Measurements from ENCODE around the gene HOXC12.

Gene HOXC12

DNA sequence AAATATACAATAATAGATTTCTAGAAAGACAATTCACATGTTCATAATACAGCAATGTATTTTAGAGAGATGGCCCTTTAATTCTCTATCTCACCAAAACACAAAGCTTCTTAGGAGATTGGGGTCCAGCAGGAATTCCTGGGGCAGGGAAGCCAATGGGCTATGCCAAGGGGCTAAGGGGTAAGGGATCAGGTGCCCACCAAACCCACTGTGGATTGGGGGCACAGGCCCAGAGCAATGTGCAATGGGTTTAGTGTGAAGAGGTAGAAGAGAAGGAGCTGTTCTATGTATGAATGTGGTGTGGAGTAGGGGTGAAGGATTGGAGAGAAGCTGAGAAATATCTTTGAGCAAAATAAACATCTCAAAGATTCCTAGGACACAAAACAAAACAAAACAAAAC, 13.5 kb upstream of the HOXC12 start:
- no peak for FAIRE-seq

DNA sequence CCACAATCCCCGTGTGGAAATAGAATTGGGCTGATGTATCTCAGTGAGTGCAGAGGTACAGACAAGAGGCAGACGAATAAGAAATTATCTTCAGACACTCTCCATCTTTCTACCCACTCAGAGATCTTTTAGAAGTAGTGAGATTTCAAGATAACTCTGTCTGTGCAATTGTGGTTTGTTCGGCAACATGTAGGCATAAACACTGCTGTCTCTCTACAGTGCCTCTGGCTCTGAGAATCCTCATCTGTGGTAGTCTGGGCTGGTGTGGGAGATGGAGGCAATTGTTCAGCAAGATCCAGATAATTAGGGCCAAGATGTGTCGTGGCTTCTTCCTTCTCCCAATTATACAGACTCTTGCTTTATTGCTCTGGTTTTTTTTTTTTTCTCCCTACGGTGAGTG, 13.0 kb upstream of the HOXC12 start:
- FAIRE-seq, result no peak

GRCh38 chr12:53942467-53942997, 12.2 kb upstream of the HOXC12 start:
- no peak for FAIRE-seq

DNA sequence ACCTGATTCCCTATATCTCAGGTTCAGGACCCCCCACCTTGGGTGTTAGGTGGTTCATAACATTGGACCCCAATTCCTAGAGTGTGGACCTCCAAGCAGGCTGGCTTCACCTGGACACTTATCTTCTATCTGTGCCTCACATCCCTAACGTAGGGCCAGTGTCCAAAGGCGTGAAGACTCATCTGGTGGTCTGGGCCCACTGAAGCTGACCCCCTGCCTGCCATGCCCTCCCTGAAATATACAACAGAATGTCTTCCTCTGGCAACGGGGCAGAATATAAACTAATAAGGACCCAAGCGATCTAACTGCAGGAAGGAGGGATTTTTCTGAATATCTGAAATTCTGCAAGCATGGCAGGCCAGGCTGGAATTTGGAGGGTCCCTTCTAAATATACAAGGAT, 10.5 kb upstream of the HOXC12 start:
- no peak for FAIRE-seq

- FAIRE-seq, result no peak
These were observed 9.5 kb upstream of the HOXC12 start for GRCh38 chr12:53944907-53945847.

DNA sequence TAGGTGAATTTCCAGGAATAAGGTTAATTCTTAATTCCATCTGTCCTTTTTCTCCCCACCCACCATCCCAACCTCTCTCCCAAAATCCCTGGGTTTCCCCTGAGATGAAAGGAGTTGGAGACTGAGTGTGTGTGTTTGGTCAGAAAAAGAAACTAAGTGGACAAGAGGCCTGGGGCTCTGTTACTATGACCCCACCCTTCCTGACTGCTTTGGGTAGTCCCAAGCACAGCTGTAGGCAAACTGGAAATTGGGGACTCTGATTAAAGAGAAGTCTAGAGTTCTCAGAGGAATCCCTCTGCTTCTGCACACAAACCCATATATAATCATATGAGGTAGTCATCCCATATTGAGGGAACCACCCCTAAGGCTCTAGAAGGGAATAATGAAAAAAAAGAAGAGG, 7.0 kb upstream of the HOXC12 start:
- no peak for FAIRE-seq

DNA sequence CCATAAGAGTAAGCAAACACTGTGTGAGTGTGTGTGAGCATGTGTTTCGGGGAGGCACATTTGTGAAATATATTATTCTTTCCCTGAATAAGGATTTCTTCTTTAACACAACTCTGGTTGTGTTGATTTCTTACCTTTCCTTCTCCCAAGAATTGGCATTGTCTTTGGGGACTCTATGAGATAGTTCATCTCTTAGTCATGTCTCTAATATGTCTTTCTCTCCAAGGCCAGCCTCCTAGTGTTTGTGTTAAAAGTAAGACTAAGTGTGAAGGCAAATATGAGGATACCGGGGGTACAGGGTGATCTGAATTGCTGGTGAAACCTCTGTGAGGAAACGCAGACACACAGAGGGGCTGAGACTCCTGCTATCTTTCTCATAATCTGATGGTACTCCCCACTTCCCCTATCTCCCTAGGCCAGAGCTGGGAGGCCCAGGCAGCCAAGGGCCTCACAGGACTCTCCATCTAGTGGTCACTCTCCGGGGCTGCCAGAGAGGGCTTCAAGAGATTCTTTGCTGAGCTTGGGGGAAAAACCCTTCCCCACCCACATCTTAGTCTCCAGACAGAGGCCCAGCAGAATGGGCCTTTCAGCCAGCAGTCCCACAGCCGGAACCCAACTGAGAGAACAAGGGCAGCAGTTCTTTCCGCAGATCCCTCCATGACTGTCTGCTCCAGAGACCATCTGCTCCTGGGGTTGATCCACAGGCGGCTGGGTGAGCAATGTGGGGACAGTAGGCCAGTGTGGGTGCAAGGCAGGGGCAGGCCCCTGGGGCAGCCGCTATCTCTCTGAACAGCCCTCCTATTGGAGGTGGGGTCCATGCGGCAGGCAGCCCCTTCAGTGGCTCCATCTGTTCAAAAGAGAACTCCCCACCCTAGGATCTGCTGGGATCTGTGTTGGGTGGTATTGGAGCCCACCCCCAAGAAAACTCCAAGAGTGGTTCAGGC, 5.8 kb upstream of the HOXC12 start:
- FAIRE-seq, result no peak

- no peak for FAIRE-seq
These were observed 4.9 kb upstream of the HOXC12 start for GRCh38 chr12:53949631-53950436.

DNA sequence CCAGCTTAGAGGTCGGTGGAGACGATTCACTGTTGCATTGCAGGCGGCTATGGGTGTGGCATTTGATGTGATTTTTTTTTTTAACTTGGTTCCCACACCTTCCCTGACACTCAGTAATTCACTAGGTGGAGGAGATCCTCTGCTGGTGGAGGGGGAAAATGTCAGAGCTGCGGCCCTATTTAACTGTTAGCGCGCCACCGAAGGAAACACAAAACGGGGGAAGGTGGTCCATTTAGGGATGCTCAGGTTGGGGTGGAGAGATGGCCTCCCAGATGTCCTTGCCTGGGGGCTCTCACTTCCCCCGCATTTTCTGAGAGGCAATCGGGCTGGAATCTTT, 4.3 kb upstream of the HOXC12 start:
- no peak for FAIRE-seq

GRCh38 chr12:53950789-53951576, 3.7 kb upstream of the HOXC12 start:
- FAIRE-seq, result no peak

GRCh38 chr12:53951577-53952334, 2.9 kb upstream of the HOXC12 start:
- no peak for FAIRE-seq

DNA sequence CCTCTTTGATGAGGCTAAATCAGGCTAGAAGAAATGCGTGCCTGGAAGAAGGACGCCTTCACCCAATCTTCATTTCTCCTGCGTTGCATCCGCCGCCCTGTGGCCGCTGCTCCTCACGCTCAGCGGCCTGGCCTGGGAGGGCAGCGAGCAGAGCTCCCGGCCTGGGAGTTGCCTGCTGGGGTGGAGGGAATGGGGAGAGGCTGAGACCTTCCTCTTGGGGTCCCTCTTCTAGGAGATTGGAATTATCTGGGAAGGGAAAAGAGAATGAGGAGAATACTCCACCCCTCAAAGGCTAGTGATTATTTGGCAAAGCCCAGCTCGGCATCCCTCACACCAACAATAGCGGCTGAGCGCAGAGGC, 2.4 kb upstream of the HOXC12 start:
- no peak for FAIRE-seq

DNA sequence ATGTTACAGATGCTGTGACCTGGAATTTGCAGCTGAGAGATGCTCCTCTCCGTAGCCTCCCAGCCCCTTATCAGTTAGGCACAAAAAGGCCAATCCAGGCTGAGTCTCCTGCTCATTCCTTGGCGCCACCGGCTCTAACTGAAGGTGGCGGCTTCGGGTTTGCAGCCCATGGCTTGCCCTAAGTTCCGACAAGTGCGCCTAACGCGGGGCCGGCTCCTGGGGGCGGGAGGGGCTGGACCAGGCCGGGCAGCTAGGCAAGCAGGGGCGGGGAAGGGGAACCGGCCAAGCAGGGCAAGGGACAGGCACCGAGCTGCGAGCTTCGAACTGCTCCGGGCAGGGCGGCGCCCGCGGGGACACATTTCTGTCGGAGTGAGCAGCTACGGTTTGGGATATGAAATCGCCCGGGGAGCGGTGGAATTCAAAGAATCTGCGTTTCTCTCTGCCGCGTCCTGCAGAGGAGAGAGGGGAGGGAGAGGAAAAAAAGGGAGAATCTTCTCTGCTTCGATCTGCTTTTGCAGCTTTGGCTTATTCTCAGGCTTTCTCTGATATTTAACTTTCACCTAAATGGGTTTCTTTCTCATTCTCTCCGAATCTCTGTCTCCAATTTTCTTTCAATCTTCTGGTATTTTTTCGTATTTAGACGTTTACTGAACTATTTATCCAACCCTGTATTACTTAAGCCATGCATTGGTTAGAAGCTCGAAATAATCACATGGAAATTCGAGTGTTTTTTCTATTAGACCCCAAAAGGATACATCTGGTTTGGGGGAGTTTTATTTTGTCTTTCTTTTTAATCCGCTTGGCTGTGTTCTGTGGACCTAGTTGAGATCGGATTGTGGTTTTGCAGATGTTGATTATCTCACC, 1.6 kb upstream of the HOXC12 start:
- FAIRE-seq, result no peak

GRCh38 chr12:53953831-53954693, 641 bp upstream of the HOXC12 start:
- FAIRE-seq, result no peak

DNA sequence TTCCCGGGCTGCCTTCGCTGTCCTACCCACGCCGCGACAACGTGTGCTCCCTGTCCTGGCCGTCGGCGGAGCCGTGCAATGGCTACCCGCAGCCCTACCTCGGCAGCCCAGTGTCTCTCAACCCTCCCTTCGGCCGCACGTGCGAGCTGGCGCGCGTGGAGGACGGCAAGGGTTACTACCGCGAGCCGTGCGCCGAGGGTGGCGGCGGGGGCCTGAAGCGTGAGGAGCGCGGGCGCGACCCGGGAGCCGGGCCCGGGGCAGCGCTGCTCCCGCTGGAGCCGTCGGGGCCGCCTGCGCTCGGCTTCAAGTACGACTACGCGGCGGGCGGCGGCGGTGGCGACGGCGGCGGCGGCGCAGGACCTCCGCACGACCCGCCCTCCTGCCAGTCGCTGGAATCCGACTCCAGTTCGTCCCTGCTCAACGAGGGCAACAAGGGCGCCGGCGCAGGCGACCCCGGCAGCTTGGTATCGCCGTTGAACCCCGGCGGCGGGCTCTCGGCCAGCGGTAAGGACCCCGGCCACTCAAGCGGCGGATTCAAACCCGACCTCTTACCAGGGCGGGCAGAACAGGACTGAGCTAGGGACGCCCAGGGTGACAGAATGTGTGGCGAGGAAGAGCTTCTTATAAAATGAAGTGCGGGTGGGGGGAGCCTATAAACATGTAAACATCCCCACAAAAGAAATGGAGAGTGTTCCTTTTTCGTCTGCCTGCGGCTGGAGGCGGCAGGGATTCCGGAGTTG, 503 bp downstream of the HOXC12 start:
- no peak for FAIRE-seq

GRCh38 chr12:53955776-53956250, 1.1 kb downstream of the HOXC12 start:
- no peak for FAIRE-seq

DNA sequence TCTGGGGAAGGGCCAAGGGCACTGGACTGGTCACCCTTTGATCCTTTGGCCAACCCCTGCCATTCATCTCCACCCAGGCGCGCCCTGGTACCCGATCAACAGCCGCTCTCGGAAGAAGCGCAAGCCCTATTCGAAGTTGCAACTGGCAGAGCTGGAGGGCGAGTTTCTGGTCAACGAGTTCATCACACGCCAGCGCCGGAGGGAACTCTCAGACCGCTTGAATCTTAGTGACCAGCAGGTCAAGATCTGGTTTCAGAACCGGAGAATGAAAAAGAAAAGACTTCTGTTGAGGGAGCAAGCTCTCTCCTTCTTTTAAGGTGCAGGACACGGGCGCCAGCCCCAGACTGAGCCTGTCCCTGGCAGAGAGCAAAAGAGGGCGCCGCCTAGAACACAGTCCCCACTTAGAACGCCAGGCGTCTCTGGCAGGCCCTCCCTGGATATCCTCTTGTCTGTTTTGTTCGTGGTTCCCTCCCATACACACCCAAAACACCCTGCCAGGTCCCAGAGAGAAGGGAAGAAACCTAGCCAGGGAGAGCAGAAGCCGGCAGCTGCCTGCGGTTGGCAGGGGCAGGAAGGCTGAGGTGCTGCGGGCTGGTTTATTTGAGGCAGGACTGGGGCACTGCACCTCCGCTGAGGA, 1.7 kb downstream of the HOXC12 start:
- FAIRE-seq, result no peak
